Skin epidermis (tissue), 12 donors: ENCODE results near the gene TAF10.
A peak's percentile ranks its signal among the peaks of the same experiment; 100 is the strongest.

ENCODE experiments used
- H3K27ac ChIP-seq, 21 experiments: fragments of 200-600 bp; sonication (generic) in 11 of 21; one replicate each; pipeline ENCODE4 v1.5.0; 2020; ENCODE audit warnings: mild to moderate bottlenecking in 3 of 21, inconsistent platforms in 2 of 21, moderate library complexity in 2 of 21
- H3K4me3 ChIP-seq, 7 experiments: fragments of 200-600 bp; sonication (generic) in 2 of 7; one replicate each; pipeline ENCODE4 v1.5.0; 2020; ENCODE audit warnings: inconsistent platforms in 2 of 7, mild to moderate bottlenecking in 2 of 7, moderate library complexity in 1 of 7

The TAF10 gene

DNA sequence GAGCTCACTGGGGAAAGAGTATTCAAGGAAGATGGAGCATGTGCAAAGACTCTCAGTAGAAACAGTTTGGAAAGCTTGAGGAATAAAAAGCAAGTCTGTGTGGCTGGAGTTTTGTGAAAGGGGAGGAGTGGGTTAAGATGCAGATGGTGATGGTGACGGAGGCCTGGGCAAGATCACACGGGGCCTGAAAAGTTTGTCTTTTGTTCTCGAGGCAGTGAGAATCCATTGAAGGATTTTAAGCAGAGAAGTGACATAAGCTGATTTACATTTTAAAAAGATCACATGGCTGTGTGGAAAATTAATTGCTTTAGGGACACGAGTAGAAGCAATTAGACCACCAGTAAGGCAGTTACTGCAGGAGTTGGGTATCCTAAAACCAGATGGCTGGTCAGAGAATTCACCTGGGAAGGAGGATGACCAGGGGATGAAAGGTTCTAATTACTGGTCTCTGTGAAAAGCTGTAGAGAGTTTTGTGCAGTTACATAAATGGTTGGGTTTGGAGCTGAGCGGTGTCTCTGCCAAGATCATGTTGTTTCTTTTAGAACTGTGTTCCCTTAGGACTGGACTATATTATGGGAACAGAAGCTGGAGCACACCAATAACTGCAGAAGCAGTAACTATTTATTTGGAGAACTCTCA is 15.7 kb downstream of the TAF10 start:
- H3K27ac ChIP-seq = peak overlapping the region in 2 of 21 experiments; percentile 10 to 38
- no peak overlapping the region for H3K4me3 ChIP-seq

DNA sequence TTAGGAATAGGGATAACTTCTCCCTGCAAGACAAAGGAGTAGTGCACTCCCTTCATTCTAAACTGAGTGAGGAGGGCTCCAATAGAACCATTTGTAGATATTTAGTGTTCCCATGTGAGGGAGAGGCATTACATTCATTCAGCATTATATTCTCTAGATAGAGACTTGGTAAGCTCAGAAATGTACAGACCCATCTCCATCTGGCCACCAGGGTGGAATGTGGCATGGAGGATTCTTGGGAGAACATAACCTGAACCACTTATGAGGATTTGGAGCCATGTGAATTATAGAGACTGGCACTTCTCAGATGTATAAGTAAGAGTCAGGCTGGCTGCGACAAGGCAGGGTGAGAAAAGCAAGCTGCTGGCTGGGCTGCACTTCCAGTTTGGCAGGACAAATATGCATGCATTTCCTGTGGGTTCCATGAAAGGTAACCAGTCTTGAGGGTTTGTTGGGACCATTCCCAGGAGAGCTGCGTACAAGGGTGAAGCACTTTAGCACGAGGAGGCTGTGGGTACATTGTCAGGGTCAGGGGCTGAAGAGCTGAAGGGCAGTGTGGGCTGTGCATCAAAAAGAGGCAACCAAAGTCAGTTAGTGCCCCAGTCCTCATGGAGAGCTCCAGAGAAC is 17.8 kb downstream of the TAF10 start:
- Histone ChIP-seq H3K4me3 (no peak overlapping the region), H3K27ac (no peak overlapping the region)

DNA sequence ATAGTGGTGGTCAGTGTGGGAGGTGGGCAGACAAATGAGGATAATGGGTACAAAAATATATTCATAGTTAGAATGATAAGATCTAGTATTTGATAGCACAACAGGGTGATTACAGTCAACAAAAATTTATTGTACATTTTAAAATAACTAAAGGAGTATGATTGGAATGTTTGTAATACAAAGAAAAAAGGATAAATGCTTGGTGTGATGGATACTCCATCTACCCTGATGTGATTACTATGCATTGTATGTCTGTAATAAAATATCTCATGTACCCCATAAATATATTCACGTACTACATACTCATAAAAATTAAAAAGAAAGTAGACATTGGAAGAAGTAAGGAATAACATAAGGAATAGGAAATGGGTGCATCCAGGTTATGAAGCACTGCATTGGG is 24.0 kb downstream of the TAF10 start:
- Histone ChIP-seq H3K4me3 (no peak overlapping the region), H3K27ac (no peak overlapping the region)

DNA sequence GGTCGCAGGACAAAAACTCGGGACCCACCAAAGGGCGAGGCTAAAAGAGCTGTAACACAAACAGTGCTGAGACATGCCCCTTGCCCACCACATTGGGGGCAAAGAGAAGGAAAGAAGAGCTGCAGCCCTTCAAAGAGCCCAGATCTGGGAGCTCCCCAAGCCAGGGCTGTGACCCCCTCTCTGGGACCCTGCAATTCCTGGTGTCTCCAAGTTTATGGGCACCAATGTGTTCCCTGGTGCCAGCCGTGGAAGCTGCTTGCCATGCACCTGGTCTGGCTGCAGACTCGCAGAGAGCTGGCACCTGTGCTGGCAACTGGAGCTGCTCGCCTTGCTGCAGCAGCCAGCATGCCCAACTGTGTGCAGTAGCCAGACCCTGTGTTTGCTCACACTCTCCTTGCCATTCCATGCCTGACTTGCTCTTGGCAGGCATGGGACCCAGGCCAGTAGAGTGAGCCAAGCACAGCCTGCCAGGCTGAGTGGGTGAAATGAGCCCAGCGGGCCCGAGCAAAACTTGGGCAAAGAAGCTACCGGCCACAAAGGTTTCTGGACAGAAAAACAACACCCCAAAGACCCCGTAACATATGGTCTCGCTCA is 24.6 kb downstream of the TAF10 start:
- H3K4me3 ChIP-seq = no peak overlapping the region
- no peak overlapping the region for H3K27ac ChIP-seq

DNA sequence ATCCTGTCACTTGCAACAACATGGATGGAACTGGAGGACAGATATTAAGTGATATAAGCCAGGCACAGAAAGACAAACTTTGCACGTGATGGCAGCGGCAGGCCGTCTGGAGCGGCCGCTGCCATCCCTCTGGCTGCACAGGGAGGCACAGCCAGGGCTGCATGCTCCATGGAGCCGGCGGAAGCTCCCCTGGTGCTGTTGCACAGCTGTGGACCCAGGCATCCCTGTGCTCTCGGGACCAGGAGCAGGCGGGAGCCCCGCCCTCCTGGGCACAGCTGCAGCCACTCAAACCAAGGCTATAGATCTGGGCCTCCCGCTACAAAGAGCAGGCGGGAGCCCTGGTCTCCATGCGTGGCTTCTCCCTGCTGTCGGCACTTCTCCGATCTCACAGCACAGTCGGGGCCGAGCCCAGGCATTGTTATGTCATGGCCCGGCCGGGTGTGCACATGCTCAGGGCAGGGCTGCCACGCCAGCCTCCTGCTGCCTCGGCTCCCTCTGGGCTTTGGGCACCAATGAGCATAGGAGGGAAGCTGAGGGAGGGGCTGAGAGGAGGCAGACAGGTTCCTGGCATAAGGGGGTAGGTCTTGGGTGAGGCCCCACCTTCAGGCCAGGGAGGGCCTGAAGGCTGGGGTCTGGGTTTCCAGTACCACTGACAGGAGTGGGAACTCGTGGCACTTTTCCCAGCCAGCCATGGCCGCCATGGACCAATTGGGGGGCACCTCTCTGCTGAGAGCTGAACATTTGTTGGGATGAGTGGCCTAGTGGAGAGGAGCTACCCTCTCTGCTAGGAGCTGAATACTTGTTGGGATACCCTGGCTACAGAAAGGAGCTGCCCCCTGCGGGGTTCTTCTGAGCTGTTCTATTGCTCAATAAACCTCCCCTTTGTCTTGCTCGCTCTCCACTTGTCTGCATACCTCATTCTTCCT is 25.3 kb downstream of the TAF10 start:
- peak overlapping the region in 1 of 21 experiments; percentile 2 for H3K27ac ChIP-seq
- no peak overlapping the region for H3K4me3 ChIP-seq

DNA sequence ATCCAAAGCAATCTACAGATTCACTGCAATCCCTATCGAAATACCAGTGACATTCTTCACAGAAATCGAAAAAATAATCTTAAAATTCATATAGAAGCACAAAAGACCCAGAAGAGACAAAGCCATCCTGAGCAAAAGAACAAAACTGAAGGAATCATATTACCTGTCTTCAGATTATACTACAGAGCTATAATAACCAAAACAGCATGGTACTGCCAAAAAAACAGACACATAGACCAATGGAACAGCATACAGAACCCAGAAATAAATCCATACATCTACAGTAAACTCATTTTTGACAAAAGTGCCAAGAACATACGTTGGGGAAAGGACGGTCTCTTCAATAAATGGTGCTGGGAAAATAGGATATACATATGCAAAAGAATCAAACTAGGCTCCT is 27.5 kb downstream of the TAF10 start:
- Histone ChIP-seq H3K27ac (no peak overlapping the region), H3K4me3 (no peak overlapping the region)

DNA sequence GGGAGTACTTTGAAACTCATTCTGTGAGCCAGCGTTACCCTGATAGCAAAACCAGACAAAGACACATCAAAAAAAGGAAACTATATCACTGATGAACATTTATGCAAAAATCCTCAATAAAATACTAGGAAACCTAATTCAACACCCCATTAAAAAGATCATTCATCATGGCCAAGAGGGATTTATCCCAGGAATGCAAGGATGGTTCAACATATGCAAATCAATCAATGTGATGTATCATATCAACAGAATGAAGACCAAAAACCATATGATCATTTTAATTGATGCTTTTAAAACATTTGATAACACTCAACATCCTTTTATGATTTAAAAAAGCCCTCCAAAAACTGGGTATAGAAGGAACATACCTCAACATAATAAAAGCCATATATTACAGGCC is 28.4 kb downstream of the TAF10 start:
- H3K27ac ChIP-seq = no peak overlapping the region

DNA sequence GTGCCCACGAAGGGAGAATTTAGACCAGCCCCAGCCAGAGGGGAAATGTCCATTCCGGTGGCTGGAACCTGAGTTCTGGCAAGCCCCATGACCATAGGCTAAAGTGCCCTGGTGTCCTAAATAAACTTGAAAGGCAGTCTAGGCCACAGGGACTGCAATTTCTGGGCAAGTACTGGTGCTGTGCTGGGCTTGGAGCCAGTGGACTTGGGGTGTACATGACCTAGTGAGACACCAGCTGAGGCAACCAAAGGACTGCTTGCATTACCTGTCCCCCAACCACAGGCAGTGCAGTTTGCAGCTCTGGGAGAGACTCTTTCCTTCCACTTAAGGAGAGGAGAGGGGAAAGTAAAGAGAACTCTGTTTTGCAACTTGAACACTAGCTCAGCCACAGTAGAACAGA is 32.3 kb downstream of the TAF10 start:
- Histone ChIP-seq H3K4me3 (no peak overlapping the region), H3K27ac (no peak overlapping the region)

More for the DNA sequence above, 28.4 kb downstream of the TAF10 start:
- no peak overlapping the region for H3K4me3 ChIP-seq

DNA sequence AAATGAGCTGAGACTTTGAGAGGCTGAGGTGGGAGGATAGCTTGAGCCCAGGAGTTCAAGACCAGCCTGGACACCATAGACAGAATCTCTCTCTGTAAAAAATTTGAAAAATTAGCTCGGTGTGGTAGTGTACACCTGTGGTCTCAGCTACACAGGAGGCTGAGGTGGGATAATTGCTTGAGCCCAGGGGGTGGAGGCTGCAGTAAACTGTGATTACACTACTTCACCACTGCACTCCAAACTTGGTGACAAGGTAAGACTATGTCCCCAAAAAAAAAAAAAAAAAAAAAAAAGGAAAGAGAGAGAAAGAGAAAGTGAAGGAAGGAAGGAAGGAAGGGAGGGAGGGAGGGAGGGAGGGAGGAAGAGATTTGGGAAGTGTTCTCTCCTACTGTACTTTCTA is 33.9 kb downstream of the TAF10 start:
- Histone ChIP-seq H3K4me3 (no peak overlapping the region), H3K27ac (no peak overlapping the region)

DNA sequence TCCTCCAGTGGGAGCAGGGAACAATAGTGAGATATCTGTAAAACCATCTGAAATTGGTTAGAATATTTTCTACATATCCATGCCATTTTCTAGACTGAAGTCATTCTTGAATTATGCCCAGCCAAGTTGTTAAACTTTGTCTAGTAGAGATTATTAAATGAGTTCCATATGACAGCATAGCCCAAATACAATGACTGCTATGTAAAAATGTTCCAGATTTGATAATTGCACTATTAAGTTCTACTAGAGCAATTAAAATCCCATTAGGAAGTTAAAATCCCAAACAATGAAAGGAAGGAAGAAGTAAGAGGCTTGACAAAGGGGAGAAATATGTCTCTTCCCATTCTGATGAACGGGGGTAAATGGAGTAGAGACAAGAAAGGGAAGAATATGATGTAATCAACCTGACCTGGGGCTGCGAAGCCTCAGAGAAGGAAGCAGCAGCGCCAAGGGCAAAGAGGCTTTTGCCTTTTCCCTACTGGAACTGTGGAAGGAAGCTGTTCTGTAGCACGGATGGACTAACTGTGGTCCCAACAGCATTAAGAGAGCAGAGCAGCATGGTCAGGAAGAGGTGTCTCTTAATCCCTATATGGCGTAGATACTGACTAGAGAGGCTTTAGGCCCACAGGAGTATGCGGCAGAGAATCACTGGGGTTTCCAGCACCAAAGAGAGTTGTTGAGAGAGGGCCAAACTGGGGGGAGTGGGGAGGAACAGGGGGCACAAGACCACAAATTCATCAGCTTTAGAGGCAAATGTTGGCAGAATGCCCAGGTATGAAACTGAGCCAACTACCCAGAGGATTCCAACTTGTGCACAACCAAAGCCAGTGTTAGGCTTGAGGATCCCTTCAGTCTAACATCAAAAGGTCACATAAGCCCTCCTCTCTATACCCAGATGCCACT is 35.3 kb downstream of the TAF10 start:
- H3K27ac ChIP-seq = peak overlapping the region in 16 of 21 experiments; percentile 5 to 72 (median 36)

DNA sequence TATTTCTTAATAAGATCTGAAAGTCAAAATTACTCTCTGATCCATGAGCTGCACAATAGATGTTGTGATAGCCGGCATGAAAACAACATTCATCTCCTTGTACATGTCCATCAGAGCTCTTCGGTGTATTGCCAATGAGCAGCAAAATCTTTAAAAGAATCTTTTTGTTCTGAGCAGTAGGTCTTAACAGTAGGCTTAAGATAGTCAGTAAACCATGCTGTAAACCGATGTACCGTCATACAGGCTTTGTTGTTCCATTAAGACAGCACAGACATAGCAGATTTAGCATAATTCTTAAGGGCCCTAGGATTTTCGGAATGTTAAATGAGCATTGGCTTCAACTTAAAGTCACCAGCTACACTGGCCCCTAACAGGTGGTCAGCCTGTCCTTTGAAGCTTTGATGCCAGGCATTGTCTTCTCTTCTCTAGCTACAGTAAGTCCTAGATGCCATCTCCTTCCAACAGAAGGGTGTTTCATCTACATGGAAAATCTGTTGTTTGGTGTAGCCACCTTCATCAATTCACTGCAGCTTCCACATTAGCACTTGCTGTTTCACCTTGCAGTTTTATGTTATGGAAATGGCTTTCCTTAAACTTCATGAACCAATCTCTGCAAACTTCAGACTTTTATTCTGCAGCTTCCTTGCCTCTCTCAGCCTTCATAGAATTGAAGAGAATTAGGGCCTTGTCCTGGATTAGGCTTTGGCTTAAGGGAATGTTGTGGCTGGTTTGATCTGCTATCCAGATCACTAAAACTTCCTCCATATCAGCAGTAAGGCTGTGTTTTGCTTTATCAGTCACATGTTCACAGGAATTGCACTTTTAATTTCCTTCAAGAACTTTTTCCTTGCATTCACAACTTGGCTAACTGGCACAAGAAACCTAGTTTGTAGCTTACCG is 37.0 kb downstream of the TAF10 start:
- H3K27ac ChIP-seq = peak overlapping the region in 1 of 21 experiments; percentile 10
- no peak overlapping the region for H3K4me3 ChIP-seq

More for the DNA sequence above, 35.3 kb downstream of the TAF10 start:
- H3K4me3 ChIP-seq = no peak overlapping the region

DNA sequence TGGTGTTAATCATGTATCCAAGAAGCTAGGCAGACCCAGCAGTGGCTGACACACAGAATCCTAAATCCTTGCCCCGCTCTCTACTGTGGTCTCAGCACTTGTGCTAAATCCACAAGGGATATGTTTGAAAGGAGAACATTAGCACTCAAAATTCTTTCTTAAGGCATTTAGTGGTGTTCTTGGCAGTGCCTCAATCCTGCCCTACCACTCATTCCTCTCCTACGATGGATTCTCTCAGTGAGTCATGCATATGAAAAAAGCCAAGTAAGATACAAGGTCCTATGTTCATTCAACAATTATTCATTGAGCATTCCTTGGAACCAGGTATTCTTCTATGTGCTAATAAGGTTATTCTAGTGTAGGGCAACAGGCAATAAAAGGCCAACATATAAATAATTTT is 39.8 kb downstream of the TAF10 start:
- Histone ChIP-seq H3K27ac (no peak overlapping the region), H3K4me3 (no peak overlapping the region)

DNA sequence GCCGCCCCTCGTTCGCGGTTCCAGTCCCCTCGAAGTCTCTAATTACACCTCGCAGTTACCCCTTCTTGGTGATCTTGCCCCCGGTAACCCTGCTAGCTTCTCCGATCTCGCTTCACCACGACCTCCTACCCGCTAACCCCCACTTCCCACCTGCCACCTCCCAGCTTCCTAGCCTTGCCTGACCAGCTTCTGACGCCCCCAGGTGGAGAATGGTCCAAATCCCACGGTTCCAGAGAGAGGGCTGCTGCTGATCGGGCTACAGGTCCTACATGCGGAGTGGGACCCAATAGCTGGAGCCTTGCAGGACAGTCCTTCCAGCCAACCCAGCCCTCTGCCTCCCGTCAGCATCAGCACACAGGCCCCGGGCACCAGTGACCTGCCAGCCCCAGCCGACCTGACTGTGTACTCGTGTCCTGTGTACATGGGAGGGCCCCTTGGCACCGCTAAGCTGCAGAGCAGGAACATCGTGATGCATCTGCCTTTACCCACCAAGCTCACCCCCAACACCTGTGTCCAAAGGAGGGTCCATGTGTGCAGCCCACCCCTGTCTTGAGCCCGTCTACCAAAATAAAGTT is 40.5 kb downstream of the TAF10 start:
- Histone ChIP-seq H3K4me3 (no peak overlapping the region), H3K27ac (no peak overlapping the region)

DNA sequence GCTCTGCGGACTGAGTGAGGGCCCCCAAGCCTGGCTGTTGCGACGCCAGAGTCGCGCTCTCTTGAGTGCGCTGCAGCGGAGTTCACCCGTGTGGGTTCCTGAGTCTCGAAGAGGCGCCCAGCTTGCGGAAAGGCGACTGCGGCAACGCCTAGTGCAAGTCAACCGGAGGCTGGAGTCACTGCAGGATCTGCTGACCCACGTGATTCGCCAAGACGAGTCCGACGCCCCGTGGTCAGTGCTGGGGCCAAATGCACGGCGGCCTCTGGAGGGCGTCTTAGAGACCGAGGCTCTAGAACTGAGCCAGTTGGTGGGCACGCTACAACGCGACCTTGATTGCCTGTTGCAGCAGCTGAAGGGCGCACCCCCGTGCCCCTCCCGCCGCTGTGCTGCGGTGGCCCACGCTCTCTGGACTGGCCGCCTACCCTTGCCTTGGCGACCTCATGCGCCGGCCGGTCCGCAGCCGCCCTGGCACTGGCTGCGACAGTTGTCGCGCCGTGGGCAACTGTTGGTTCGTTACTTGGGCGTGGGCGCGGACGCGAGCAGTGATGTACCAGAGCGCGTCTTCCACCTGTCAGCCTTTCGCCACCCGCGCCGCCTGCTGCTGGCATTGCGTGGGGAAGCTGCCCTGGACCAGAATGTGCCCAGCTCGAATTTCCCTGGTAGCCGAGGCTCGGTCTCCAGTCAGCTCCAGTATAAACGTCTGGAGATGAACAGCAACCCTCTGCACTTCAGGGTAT is 41.2 kb downstream of the TAF10 start:
- Histone ChIP-seq H3K27ac (no peak overlapping the region), H3K4me3 (no peak overlapping the region)

DNA sequence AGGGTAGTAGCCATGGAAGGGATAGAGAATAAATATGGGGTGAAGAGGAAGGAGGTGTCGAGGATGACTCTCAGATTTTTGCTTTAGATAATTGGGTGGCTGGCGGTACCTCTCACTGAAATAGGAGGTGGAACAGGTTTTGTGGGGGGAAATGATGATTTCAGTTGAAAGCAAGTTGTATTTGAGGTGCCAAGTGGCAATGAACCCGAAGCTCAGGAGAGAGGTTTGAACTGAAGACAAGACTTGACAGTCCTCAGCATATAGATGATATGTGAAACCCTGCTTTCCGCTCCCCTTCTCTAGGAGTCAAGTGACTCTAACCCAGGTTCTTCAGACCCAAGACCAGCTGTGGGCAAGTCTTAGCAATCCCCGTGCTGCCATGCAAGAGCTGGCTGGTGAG is 42.3 kb downstream of the TAF10 start:
- Histone ChIP-seq H3K27ac (no peak overlapping the region), H3K4me3 (no peak overlapping the region)

DNA sequence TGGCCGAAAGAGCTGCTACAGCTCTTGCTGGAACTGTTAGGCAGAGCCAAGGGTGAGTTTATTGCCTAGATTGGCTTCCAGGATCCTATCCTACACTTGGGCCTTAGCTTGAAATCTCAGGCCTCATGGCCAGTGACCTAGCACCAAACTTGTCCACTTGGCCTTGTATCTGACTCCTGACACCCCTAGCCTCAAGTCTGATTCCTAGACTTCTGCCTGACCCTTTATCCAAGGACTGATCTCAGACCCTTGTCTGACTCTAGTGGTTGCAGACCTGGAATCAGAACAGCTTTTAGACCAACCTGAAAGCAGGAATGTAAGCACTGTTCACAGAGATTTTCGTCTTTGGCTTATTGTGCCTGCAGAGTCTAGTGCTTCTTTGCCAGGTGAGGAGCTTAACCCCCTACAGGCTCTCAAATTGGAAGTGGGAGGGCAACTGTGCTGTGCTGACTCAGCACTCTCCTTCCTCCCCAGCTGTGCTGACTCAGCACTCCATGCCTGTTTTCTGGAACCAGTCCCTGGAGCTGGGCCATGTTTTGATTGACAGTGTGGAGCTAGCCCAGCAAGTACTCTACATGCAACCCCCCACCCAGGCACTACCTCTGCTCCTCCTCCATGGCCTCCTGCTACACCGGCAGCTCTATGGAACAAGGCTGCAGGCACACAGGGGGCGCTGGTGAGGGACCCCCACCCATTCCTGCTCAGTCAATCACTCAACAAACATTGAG is 43.7 kb downstream of the TAF10 start:
- H3K4me3 ChIP-seq = no peak overlapping the region
- H3K27ac ChIP-seq = peak overlapping the region in 1 of 21 experiments; percentile 7

DNA sequence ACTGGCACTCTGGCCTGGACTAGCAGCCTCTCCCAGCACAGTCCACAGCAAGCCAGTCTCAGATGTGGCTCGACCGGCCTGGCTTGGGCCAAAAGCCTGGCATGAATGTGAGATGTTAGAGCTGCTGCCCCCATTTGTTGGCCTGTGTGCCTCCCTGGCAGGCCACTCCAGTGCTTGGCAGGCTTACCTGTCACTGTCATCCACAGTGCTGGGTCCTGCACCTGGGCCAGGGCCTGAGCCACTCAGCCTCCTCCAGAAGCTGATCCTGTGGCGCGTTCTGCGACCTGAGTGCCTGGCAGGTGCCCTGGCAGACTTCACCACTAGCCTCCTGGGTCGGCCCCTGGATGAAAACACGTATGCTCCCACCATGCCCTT is 44.7 kb downstream of the TAF10 start:
- no peak overlapping the region for H3K27ac ChIP-seq

More for the DNA sequence above, 44.7 kb downstream of the TAF10 start:
- H3K4me3 ChIP-seq = no peak overlapping the region
